NOMO-1 treated with DMSO at 0.1 percent for 48 hours (cell line): ENCODE data around the gene NOL12.
"Not testable (repeated sequence)": the region's sequence is repeated elsewhere in the genome, so short reads cannot be mapped to it uniquely, and the experiment has no call there.

ENCODE experiments used
- DNase-seq: peaks from one replicate; lab custom pipeline; 2025; ENCODE audit not compliant: unreplicated experiment; lab: John Stamatoyannopoulos, UW

NOL12 gene, protein sequence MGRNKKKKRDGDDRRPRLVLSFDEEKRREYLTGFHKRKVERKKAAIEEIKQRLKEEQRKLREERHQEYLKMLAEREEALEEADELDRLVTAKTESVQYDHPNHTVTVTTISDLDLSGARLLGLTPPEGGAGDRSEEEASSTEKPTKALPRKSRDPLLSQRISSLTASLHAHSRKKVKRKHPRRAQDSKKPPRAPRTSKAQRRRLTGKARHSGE

DNA sequence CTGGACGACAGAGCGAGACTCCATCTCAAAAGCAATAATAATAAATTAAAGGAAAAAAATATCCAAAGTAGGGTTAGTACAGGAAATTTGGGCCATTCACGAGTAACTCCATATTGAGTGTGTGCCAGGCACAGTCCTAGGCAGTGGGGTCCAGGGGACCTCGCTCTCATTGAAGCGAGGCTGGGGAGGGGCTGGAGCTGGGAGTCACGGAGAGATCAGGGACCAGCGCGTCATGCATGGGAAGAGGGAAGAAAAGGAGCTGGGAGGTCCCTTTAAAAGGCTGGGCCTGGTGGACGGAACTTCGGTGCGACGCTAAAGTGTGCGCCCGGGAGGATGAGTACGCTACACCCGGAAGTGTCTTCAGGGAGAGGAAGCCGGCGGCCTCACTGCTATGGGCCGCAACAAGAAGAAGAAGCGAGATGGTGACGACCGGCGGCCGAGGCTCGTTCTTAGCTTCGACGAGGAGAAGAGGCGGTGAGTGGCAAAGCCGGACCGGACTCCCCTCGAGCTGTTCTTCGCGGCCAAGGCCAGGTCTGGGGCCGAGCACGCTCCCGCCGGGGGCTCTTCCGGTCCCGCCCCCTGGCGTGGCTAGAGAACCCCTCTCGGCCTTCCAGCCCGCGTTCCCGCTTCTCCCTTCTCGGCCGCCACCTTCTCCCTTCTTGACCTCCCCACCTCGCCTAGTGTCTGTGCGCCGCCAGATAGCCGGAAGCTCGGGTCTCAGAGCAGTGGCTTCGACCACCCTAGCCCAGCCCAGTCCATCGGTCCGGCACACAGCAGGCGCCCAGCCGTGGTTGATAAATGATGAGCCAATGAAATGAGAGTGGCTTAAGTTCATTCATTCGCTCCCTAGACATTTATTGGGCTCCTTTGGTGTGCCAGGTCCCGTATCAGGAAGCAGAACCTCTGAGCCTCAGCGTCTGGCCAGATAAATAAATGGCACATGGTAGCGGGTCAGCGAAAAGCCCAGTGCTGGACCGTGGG lies at the start of gene NOL12:
TSS of gene NOL12 (plus strand) at position 342 of the 981 bp plus-strand sequence. CDS start at position 392, 50 bp downstream.
- peak; percentile 83 for DNase-seq

DNA sequence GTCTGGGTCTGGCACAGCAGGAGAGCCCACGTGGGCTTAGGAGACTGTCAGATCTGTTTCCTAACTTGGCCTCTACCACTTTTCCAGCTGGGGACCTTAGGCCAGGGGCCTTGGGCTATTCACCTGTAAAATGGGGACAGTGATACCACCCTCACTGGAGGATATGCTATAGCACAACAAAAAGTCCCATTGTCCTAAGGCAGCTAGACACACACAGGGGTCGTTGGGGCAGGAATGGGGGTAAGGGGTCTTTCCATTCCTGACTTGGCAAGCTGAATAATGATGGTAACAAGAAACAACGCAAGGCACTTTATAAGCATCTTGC lies 49.2 kb upstream of the NOL12 start:
- no peak for DNase-seq

DNA sequence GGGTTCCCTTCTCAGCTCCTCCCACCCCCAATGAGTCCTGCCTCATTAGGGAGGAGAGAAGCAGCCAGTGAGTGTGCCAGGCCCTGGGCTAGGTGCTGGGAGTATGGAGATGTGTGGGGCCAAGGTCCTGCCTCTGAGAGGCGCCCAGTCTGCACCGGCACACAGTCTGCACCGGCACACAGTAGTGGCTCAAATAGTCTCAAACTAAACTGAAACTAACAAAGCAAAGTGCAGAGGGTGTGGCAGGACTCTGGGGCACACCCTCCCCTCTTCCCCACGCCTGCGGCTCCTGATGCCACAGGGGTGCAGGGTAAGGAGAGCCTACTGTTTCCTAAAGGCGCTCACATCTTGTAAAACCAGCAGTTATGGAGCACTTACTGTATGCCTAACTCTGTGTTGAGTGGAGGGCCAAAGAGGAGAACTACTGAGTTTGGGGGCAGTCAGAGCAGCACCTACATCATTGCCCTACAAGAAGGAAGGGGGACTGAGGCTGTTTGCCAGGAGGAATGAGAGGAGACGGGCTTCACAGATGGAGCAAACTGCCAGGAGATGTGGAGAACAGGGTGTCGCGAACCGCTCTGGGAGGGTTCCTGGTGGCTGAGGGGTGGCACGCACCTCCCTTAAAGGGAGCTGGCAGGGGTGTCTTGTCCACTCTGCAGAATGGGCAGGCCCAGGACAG lies 47.6 kb upstream of the NOL12 start:
- DNase-seq: no peak

DNA sequence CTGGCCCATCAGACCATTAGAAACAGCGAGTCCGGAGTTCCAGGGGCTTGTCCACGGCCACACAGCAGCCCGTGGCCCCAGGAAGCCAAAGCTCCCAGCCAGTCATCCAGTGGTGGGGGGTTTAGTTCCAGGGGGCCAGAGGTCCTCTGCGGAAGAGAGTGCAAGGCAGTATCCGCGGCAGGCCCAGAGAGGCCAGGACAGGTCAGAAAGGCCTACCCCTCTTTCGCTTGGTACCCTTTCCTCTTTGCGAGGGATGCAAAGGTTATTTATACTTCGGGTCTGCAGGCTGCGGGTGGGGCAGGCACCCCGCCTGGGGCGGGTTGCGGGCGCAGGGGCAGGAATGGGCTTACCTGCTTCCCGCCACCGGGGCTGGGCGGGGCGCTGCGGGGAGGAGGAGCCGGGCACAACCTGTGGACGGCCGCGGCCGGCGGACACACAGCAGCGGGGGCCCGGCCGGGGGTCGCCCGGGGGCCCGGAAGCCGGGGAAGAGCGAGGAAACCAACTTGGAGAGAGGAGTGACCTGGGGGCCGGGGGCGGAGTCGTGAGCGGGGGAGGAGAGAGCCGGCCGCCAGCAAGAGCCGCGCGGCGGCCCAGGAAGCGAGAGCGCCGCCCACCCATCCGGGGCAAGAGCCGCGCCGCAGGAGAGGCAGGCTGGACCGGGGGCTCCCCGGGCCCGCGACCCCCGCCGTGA lies 46.9 kb upstream of the NOL12 start, which contains the start of gene SH3BP1:
TSS of gene SH3BP1 (plus strand) at position 600 of the 691 bp plus-strand sequence. CDS start 119 bp downstream, outside the sequence.
- no peak for DNase-seq

DNA sequence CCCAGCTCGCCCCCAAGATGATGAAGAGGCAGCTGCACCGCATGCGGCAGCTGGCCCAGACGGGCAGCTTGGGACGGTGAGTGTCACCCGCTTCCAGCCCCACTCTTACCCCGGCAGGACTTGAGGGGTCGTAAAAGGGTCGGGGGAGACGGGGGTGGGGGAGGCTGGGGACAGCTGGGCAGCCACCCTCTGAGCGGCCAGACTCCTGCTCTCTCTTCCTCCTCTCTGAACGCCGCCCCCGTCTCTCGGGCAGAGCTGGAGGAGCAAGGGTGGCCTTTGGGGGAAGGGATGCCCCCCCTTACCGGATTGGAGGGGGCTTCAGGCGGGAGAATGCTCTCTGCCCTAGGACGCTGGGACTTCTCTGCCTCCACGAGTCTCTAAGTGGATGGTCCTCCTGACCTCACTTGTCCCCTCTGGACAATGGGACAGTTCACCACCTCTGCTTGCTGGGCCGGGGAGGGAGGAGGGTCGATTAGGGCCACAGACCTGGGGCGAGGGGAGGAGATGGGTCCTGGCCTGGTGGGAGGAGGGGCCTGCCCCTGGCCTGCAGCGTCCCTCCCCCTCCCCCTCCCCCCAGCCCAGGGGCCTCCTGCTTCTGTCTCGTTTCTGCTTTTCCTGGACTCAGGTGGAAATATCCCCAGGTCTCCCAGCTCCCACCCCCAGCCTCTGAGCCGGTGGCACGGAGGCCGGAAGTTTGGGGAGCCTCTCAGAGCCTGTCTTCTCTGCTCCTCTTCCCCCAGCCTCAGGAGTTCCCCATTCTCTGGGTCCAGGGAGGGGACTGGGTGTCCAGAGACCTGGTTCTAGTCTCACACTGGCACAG lies 46.2 kb upstream of the NOL12 start:
- peak; percentile 42 for DNase-seq

DNA sequence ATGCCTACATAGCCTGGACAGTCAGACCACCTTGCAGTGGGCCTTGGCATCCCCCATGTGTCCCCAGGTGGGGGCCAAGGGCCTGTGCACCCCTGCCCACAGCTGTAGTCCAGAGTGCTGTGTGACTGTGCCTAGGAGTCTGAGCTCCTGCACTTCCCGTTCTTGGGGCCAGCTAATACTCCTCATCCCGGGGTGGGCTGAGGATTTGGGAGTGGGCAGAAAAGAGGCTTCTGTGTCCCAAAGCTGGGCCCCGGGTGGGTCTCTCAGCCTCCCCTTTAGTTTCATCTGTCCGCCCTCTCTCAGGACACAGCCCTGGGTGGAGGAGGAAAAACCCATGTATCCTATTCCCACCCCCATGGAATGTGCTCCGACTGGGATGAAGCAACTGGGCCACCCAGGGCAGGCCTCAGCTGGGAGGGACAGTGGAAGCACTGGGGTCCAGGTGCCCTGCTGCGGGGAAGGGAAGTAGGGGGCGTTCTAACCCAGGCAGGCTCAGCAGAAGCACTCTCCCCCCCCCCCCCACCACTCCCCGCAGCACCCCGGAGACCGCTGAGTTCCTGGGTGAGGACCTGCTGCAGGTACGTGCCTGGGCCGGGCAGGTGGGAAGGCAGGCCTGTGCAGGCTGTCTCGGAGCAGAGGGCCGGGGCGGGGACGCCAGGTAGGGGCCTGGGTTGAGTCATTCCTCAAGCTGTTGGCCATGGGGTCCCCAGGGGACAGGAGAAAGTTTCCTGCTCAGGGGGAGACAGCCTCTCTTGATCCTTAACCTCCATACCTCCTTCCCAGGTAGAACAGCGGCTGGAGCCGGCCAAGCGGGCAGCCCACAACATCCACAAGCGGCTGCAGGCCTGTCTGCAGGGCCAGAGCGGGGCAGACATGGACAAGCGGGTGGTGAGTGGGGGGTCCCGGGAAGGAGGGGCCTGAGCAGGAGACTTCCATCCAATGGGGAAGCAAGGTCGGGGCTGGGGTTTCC lies 45.3 kb upstream of the NOL12 start:
- DNase-seq: no peak

DNA sequence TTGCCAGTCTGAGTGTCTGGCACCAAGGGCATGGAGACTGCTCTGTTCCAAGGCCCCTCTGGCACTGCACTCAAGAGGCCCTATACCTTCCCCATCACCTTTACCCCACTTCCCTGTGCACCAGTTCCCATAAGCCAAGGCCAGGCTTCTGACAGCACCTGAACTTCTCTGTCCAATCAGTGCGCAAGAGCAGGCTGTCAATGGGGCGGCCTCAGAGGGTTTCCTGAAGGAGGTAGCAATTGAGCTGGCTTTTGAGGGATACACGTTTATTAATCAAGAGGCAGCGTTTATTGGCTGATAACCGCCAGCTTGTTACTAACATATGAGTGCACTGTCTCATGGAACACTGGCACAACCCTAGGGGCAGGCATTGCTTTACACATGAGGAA lies 44.6 kb upstream of the NOL12 start:
- DNase-seq: no peak

DNA sequence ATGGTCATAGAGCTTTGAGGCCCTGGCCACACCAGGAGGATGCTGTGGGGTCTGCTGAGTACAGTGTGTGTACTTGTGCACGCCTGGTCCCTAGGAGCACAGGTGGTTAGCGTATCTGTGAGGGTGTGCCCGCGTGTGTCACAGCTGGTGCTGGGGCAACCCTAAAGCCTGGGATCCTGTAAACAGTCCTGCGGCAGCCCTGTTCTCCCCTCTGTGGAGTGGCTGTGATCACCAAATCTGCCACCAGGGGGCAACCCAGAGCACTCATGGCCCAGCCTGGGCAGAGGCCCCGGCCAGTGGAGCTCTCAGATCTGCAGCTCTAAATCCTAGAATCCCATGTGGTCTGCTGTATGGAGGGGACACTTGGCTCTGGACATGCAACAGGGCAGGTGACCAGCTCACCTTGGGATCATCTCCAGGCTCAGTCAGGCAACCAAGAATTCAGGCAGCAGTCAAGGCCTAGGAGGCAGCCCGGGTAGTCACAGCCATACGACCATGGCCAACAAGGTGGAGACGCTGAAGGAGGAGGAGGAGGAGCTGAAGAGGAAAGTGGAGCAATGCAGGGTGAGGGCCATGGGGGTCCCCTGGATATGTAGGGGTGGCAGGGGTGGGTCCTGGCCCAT lies 42.8 kb upstream of the NOL12 start:
- DNase-seq: peak; percentile 62

DNA sequence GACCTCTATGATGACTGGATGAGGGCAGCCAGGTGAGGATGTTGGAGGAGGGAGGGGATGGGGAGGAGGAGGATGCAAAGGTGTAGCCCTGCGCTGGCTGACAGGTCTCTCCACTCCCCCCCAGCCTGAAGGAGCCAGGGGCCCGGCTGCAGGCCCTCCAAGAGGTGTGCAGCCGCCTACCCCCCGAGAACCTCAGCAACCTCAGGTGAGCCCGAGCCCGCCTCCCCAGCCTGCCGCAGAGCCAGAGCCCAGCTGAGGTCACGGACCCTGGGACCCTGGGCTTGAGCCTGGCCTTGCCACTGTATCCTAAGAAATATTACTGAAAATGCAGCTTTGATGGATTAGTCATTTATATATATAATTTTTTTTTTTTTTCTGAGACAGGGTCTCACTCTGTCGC lies 38.8 kb upstream of the NOL12 start:
- no peak for DNase-seq

DNA sequence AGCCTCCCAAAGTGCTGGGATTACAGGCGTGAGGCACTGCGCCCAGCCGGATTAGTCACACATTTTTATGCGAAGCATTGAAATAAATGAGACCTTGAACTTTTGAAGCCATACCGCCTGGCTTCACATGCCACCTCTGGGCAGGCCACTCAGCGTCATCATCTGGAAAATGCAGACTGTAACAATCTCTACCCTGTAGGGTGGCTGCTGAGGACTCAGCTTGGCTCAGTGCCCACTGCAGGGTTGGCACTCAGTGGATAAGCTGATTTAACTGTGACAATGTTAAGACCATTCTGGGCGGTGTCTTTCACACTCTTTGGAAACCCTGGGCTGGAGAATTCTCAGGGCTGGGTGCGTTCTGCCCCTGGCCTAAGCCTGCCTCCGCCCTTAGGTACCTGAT lies 38.2 kb upstream of the NOL12 start:
- no peak for DNase-seq

DNA sequence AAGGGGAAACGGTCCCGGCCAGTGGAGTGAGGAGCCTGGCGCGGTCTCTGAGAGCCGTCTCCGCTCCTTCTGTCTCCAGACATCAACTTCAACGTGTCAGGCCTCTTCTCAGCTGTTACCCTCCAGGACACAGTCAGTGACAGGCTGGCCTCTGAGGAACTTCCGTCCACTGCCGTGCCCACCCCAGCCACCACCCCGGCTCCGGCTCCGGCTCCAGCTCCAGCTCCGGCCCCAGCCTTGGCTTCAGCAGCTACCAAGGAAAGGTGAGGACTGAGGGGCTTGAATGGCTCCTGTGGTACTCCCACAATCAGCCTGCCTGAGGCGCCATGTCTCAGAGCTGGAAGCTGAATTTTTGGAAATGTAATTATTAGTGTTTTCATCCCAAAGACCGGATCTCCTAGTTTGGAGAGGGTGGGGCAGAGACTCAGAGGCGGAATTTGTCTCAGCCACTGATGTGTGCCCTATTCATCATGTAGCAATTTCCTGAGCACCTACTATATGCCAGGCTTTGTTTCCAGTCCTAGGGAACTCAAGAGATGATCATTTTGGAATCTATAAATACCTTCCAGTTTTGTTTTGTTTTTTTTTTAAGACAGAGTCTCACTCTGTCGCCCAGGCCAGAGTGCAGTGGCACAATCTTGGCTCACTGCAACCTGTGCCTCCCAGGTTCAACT lies 35.5 kb upstream of the NOL12 start:
- DNase-seq: no peak

DNA sequence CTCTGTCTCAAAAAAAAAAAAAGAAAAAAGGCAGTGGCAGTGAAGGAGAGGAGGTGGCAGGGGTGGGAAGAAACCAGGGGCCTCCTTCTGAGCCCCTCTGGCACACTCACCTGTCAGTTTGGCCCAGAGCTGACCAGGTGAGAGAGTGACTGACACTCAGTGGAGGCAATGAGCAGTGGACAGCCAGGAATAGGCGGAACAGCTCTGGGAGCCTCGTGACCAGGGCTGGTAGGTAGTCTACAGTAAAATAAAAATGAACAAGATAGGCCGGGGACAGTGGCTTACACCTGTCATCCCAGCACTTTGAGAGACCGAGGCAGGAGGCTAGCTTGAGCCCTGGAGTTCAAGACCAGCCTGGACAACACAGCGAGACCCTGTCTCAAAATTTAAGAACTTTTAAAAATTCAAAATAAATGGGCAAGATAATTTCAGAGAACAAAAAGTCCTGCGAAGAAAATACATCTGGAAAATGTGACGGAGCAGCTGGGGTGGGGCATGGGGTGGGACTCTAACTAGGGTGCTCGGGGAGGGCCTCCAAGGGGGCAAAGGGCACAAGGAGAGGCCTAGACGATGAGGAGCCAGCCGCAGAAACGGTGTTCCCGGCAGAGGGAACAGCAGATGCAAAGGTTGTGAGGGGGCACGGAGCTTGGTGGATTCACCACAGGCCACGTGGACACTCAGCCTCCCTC lies 31.4 kb upstream of the NOL12 start:
- DNase-seq: no peak

DNA sequence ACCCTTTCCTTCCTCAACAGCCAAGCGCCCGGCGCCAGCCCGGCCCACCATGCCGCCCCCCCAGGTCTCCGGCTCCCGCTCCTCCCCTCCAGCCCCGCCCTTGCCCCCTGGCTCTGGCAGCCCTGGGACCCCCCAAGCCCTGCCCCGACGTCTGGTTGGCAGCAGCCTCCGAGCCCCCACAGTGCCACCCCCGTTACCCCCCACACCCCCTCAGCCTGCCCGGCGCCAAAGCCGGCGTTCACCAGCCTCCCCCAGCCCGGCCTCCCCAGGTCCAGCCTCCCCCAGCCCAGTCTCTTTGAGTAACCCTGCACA lies 30.9 kb upstream of the NOL12 start:
- no peak for DNase-seq

DNA sequence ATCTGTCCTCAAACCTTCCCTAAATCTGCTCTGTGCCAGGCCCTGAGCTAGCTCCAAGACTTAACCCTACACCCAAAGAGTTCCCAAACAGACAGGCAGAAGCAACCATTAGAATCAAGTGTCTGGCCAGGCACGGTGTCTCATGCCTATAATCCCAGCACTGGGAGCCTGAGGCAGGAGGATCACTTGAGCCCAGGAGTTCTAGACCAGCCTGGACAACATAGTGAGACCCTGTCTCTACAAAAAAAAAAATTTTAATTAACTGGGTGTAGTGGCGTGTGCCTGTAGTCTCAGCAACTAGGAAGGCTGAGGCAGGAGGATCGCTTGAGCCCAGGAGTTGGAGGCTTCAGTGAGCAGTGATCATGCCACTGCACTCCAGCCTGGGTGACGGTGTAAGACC lies 29.6 kb upstream of the NOL12 start:
- not testable (repeated sequence) for DNase-seq

DNA sequence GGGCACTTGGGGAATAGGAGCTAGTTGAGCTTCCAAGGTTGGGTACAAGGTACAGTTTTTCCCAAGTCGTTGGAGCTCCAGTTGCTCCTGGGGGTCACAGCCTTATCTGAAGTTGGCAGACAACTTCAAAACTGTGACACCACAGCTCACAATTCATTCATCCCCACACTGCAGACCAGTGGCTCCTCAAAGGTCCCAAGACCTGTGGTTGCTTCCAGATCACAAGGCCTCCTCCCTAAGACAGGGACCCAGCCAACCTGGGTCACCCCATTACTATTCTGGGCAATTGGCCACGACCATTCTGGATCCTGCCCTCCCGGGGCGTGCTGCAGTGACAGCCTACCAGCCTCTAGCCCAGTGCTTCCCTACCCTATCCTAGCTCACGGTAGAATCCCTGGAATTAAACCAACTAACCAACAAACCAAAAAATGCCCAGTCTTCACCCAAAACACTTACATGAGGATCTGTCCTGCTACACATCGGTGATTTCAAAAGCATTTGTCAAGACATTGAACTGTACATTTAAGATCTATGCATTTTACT lies 28.5 kb upstream of the NOL12 start:
- no peak for DNase-seq

DNA sequence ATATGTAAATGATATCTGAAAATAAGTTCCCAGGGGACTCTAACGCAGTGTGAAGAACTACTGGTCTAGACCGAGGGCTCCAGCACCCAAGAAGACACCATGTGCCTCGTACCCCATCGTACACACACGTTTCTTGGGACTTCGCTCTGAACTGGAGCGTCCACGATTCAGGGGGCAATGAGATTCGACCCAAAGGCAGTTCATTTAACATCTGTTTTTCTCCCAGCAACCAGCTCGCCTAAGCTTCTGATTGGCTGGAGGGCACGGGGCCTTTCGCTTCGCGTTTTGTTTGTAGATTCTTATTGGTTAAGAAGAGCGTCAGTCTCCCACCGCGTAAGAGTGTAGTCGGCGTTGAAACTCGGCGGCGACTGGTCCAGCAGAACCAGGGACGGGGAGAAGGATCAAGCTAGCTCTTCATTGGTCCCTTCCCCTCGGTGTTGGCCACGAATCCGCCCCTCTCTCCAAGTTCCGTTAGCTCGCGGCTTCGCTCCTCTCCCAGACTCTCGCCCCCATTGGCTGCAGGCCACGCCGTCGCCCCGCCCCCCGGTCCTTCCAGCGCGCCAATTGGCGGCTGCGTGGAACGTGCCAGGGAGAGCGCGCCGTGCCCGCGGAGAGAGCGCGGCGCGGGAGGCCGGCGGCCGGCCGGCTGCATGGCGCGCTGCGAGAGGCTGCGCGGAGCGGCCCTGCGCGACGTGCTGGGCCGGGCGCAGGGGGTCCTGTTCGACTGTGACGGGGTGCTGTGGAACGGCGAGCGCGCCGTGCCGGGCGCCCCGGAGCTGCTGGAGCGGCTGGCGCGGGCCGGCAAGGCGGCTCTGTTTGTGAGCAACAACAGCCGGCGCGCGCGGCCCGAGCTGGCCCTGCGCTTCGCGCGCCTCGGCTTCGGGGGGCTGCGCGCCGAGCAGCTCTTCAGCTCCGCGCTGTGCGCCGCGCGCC lies 27.7 kb upstream of the NOL12 start, which contains the start of gene PDXP:
TSS of gene PDXP (plus strand) at position 591 of the 933 bp plus-strand sequence. CDS start at position 651, 60 bp downstream.
- peak; percentile 99 for DNase-seq
